Panc1 (cell line): ENCODE data around the gene TMEM248.

Experiments
- POLR2AphosphoS5 ChIP-seq: IDR thresholded peaks from 2 replicates; pipeline ENCODE4 v1.6.1; 2012; ENCODE audit warnings: mild to moderate bottlenecking, low read depth, low read length, moderate library complexity
- SIN3A ChIP-seq: IDR thresholded peaks from 2 replicates; pipeline ENCODE4 v1.6.1; 2012; ENCODE audit warnings: low read depth, mild to moderate bottlenecking, low read length, moderate library complexity, borderline replicate concordance; ENCODE audit not compliant: insufficient read depth
- TCF7L2 ChIP-seq: IDR thresholded peaks from 2 replicates; pipeline ENCODE4 v1.6.1; 2011; ENCODE audit warnings: mild to moderate bottlenecking, low read depth, low read length, inconsistent platforms
- TF ChIP-seq, protein P1 (sequence below): fragments of 450-650 bp; IDR thresholded peaks from 2 replicates; pipeline ENCODE4 v1.5.1; 2017; ENCODE audit warnings: mild to moderate bottlenecking
- TF ChIP-seq, protein P2 (sequence below), 2 experiments: IDR thresholded peaks; 2 replicates each; pipeline ENCODE4 v1.6.1; 2011 to 2012; ENCODE audit warnings: low read depth in 2 of 2, control low read depth in 1 of 2, low read length in 1 of 2, mild to moderate bottlenecking in 1 of 2, moderate library complexity in 1 of 2; ENCODE audit not compliant: insufficient read depth in 1 of 2

DNA sequence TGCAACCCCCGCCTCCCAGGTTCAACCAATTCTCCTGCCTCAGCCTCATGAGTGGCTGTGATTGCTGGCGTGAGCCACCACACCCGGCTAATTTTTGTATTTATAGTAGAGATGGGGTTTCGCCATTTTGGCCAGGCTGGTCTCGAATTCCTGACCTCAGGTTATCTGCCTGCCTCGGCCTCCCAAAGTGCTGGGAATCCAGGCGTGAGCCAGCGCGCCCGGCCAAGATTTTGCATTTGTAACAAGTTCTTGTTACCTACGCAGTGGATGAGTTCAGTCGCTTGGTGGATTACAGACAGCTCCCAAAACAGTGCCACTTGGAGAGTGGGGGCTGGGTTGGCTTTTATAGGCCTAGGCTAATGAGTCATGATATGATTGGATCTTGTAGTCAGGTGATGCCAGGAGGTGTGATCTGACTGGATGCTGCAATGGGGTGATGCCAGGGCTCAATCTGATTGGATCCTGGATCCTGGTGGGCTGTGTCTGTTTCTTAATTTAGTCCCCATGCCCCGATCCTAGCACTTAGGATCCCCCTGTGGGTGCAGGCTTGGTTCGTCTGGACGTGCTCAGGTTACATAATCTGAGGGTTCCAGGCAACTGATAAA, 54.1 kb downstream of the TMEM248 start:
- TF ChIP-seq, protein P1, sequence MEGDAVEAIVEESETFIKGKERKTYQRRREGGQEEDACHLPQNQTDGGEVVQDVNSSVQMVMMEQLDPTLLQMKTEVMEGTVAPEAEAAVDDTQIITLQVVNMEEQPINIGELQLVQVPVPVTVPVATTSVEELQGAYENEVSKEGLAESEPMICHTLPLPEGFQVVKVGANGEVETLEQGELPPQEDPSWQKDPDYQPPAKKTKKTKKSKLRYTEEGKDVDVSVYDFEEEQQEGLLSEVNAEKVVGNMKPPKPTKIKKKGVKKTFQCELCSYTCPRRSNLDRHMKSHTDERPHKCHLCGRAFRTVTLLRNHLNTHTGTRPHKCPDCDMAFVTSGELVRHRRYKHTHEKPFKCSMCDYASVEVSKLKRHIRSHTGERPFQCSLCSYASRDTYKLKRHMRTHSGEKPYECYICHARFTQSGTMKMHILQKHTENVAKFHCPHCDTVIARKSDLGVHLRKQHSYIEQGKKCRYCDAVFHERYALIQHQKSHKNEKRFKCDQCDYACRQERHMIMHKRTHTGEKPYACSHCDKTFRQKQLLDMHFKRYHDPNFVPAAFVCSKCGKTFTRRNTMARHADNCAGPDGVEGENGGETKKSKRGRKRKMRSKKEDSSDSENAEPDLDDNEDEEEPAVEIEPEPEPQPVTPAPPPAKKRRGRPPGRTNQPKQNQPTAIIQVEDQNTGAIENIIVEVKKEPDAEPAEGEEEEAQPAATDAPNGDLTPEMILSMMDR: no peak
- no peak for TF ChIP-seq POLR2AphosphoS5
- TF ChIP-seq SIN3A: no peak
- TF ChIP-seq, protein P2, sequence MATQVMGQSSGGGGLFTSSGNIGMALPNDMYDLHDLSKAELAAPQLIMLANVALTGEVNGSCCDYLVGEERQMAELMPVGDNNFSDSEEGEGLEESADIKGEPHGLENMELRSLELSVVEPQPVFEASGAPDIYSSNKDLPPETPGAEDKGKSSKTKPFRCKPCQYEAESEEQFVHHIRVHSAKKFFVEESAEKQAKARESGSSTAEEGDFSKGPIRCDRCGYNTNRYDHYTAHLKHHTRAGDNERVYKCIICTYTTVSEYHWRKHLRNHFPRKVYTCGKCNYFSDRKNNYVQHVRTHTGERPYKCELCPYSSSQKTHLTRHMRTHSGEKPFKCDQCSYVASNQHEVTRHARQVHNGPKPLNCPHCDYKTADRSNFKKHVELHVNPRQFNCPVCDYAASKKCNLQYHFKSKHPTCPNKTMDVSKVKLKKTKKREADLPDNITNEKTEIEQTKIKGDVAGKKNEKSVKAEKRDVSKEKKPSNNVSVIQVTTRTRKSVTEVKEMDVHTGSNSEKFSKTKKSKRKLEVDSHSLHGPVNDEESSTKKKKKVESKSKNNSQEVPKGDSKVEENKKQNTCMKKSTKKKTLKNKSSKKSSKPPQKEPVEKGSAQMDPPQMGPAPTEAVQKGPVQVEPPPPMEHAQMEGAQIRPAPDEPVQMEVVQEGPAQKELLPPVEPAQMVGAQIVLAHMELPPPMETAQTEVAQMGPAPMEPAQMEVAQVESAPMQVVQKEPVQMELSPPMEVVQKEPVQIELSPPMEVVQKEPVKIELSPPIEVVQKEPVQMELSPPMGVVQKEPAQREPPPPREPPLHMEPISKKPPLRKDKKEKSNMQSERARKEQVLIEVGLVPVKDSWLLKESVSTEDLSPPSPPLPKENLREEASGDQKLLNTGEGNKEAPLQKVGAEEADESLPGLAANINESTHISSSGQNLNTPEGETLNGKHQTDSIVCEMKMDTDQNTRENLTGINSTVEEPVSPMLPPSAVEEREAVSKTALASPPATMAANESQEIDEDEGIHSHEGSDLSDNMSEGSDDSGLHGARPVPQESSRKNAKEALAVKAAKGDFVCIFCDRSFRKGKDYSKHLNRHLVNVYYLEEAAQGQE (IDR thresholded peaks at IDR 0.05; ENCODE audit: insufficient read depth in 1 of 2, low read depth in 2 of 2, low read length in 1 of 2): no peak
- TF ChIP-seq TCF7L2: no peak
